GM19395 (cell line): Measurements from ENCODE around the gene BRCA1.
"Not testable (repeated sequence)": the region's sequence is repeated elsewhere in the genome, so short reads cannot be mapped to it uniquely, and the experiment has no call there.

Experiments
- ATAC-seq: cut with Tn5 transposase; IDR thresholded peaks from one replicate; pipeline ENCODE4 v1.9.1; 2021; ENCODE audit warnings: mild to moderate bottlenecking, moderate library complexity; ENCODE audit not compliant: unreplicated experiment

BRCA1 gene

GRCh38 chr17:43006639-43007551 lies 118.3 kb downstream of the BRCA1 start, which contains the start of gene IFI35:
Gene IFI35 (plus strand): TSS chr17:43006784. CDS start chr17:43006948, 164 bp downstream.
- peak; percentile 86 for ATAC-seq

GRCh38 chr17:43003542-43004172 lies 121.5 kb downstream of the BRCA1 start:
- no peak for ATAC-seq

DNA sequence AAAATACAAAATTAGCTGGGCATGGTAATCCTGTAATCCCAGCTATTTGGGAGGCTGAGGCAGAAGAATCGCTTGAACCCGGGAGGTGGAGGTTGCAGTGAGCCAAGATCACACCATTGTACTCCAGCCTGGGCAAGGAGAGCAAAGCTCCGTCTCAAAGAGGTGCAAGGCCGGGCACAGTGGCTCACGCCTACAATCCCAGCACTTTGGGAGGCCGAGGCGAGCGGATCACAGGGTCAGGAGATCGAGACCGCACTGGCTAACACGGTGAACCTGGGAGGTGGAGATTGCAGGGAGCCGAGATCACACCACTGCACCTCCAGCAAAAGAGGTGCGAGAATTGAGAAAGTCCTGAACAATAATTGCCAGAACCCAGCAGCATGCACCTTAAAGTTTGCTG lies 124.3 kb downstream of the BRCA1 start:
- not testable (repeated sequence) for ATAC-seq

GRCh38 chr17:42999003-42999525 lies 126.1 kb downstream of the BRCA1 start:
- no peak for ATAC-seq

DNA sequence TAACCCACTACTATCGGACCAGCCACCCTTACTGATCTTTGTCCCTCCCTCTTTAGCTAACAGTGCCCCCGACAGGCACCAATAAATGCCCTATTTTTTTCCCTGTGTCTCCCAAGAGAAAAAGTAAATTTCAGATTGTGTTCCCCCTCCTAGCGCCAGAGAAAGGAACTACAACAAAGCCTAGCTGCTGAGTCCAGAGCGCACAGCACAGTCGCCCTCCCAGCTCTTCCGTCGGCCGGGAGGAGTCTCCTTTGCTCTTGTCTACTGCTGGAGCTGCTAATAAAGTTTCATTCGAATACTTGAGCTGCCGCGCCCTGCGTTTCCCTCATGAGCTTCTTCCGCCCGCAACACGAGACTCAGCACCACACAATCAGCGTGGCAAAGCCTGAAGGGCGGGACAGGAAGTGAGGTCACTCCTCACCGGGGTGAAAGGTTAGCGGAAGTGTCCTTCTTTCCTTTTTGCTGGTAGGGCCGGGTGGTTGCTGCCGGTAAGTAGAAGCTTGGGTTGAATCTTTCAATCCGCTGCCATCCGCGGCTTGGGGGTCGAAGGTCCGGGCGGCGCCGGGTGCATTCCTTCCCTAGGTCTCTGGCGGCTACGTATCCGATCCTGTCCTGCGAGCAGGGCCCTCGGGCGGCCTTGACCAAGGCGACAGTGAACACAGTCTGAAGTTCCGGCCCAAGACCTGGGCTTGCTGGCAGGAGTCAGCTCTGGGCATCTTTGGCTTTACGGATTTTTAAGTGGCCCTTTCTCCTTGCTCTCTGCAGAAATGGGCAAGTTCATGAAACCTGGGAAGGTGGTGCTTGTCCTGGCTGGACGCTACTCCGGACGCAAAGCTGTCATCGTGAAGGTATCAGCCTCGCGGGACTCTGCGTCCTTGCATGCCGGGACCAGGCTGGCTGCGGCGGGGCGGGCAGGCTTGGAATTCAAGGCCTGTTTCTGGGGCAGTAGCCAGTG lies 126.9 kb downstream of the BRCA1 start, which contains the start of gene RPL27:
RPL27 (plus strand) TSS at position 436 of the 955 bp plus-strand sequence; CDS start at position 768, 332 bp downstream.
- ATAC-seq, result peak; percentile 94

GRCh38 chr17:42997390-42997983 lies 127.7 kb downstream of the BRCA1 start:
- ATAC-seq, result no peak
